OCI-LY7 (cell line): Measurements from ENCODE around the gene DOP1A. TPM values are rescaled to one million over a fixed set of nuclear protein-coding genes. Genes with fewer than 3 reads are reported as not detected.
"Not testable (repeated sequence)": the region's sequence is repeated elsewhere in the genome, so short reads cannot be mapped to it uniquely, and the experiment has no call there.

Experiments
- BruUV-seq: library from RNA; stranded (reverse); fragments of 400-500 nt; replicated peaks from 2 replicates; lab custom pipeline; 2021; lab: Mats Ljungman, UMichigan
- CTCF ChIA-PET: fragments of 300-600 bp; sonication (Branson Sonifier 250); formaldehyde crosslinking; loops from one replicate; lab custom pipeline; 2022; ENCODE audit warnings: antibody characterized with exemption; ENCODE audit not compliant: unreplicated experiment; lab: Charles Lee
- POLR2A ChIA-PET: fragments of 300-600 bp; sonication (Branson Sonifier 250); formaldehyde crosslinking; loops from one replicate; lab custom pipeline; 2022; ENCODE audit warnings: antibody characterized with exemption; lab: Charles Lee
- DNase-seq: peaks from one replicate; pipeline ENCODE4 v3.0.0-alpha.2; 2015; ENCODE audit warnings: low spot score
- H2AFZ ChIP-seq: fragments of 200-600 bp; sonication (generic), shearing (Covaris generic); 2 replicates; pipeline ENCODE4 v1.6.1; 2014; ENCODE audit warnings: mild to moderate bottlenecking, antibody characterized with exemption, low read length, moderate library complexity
- H3K27ac ChIP-seq: fragments of 200-600 bp; sonication (generic); 2 replicates; pipeline ENCODE4 v1.5.1; 2014; ENCODE audit warnings: mixed run types, low read depth, mild to moderate bottlenecking, moderate library complexity, low read length, inconsistent platforms; ENCODE audit not compliant: poor library complexity, severe bottlenecking
- H3K36me3 ChIP-seq: fragments of 200-600 bp; sonication (generic); 2 replicates; pipeline ENCODE4 v1.6.1; 2014; ENCODE audit warnings: mild to moderate bottlenecking, antibody characterized with exemption, low read length, moderate library complexity, mixed read lengths; ENCODE audit not compliant: insufficient read depth
- H3K4me1 ChIP-seq: fragments of 200-600 bp; sonication (generic); 2 replicates; pipeline ENCODE4 v1.5.1; 2014; ENCODE audit warnings: mild to moderate bottlenecking, low read length; ENCODE audit not compliant: insufficient read depth, poor library complexity, severe bottlenecking
- H3K4me2 ChIP-seq: fragments of 200-600 bp; sonication (generic); 2 replicates; pipeline ENCODE4 v1.6.1; 2014; ENCODE audit warnings: mild to moderate bottlenecking, low read length
- H3K4me3 ChIP-seq: fragments of 200-600 bp; sonication (generic); 2 replicates; pipeline ENCODE4 v1.5.1; 2014; ENCODE audit warnings: mild to moderate bottlenecking, low read depth, low read length; ENCODE audit not compliant: poor library complexity, severe bottlenecking
- H3K79me2 ChIP-seq: fragments of 200-600 bp; sonication (generic); 2 replicates; pipeline ENCODE4 v1.6.1; 2016; ENCODE audit warnings: low read depth, mild to moderate bottlenecking, low read length, moderate library complexity, mixed read lengths; ENCODE audit not compliant: insufficient read depth
- H3K9me2 ChIP-seq: fragments of 200-600 bp; sonication (generic); 2 replicates; pipeline ENCODE4 v1.6.1; 2016; ENCODE audit warnings: mild to moderate bottlenecking, low read length, mixed read lengths; ENCODE audit not compliant: insufficient read depth
- H3K9me3 ChIP-seq: fragments of 200-600 bp; sonication (generic); 2 replicates; pipeline ENCODE4 v1.6.1; 2014; ENCODE audit warnings: mild to moderate bottlenecking, mixed run types, low read length, mixed read lengths
- H4K20me1 ChIP-seq: fragments of 200-600 bp; sonication (generic); 2 replicates; pipeline ENCODE4 v1.6.1; 2014; ENCODE audit warnings: mild to moderate bottlenecking, antibody characterized with exemption, low read length, moderate library complexity, mixed read lengths; ENCODE audit not compliant: insufficient read depth
- CTCF ChIP-seq: fragments of 200-600 bp; sonication (generic); conservative IDR thresholded peaks from 2 replicates; pipeline ENCODE4 v1.5.1; 2014; ENCODE audit warnings: mild to moderate bottlenecking, antibody characterized with exemption, low read length, moderate library complexity, mixed read lengths
- EZH2phosphoT487 ChIP-seq: fragments of 200-600 bp; sonication (generic); IDR thresholded peaks from 2 replicates; pipeline ENCODE4 v1.6.1; 2018; ENCODE audit warnings: low read depth, borderline replicate concordance, mild to moderate bottlenecking, mixed run types, antibody characterized with exemption, low read length, moderate library complexity, mixed read lengths
- intact Hi-C: fragments of 100-400 bp; cut with micrococcal nuclease; formaldehyde crosslinking; loops from one replicate; pipeline ENCODE4 v1.10.0; 2022; ENCODE audit not compliant: unreplicated experiment
- total RNA-seq, 2 experiments: library from RNA; depleted of rRNA in 1 of 2; stranded (reverse); fragments of >200 nt in 1 of 2; shearing (Covaris generic) in 1 of 2; gene quantifications; 2 replicates each; pipeline ENCODE4 v1.2.3, GENCODE V29; 2014 to 2022

The DOP1A gene
- total RNA-seq, 2 experiments from 2014 or later, result 25.2 to 25.6 TPM

GRCh38 chr6:83190626-83191025 lies 123.2 kb downstream of the DOP1A start:
- DNase-seq, result no peak
- ChIA-PET CTCF (interaction anchor here (1.1 kb wide), 1 partner anchor 125 kb away, joined by 4 read pairs; the partner anchor contains the start of gene UBE3D), POLR2A (interaction anchor here (0.7 to 2.9 kb wide), 4 partner anchors 12 to 179 kb away, joined by 3 to 8 read pairs (median 6); no protein-coding TSS in a partner anchor)
- Histone ChIP-seq H3K36me3 (peaks cover 42% of the 10 kb centered on the region), H3K9me3 (no peaks in the 10 kb centered on the region), H3K9me2 (no peaks in the 10 kb centered on the region), H2AFZ (no peak overlapping the region), H3K79me2 (peaks cover 6% of the 10 kb centered on the region; the same call in 1 of the 2 replicates), H3K4me1 (peaks cover 11% of the 10 kb centered on the region), H3K27ac (no peak overlapping the region), H3K4me2 (no peak overlapping the region), H3K4me3 (no peak overlapping the region), H4K20me1 (0 out of 2 replicates have a peak, but pooled peaks cover 8% of the 10 kb centered on the region)
- no TSS peak for BruUV-seq
- no peak for TF ChIP-seq EZH2phosphoT487
- TF ChIP-seq CTCF, result no peak
- intact Hi-C loops, result loop anchor here (5.0 to 10.0 kb wide), 2 partner anchors 674 to 943 kb away; partner anchors contain the start of gene IBTK

- CTCF ChIA-PET, H3K79me2 ChIP-seq, H3K9me2 ChIP-seq, H3K27ac ChIP-seq, H3K9me3 ChIP-seq, BruUV-seq, H2AFZ ChIP-seq, H4K20me1 ChIP-seq, DNase-seq: not testable (repeated sequence)
- intact Hi-C loops, result loop anchor here (5.0 to 10.0 kb wide), 2 partner anchors 673 to 945 kb away; partner anchors contain the start of gene IBTK
- H3K4me1 ChIP-seq, result peaks cover 11% of the 10 kb centered on the region
- H3K36me3 ChIP-seq, result peaks cover 32% of the 10 kb centered on the region; the same call in 1 of the 2 replicates
- H3K4me2 ChIP-seq, result peak overlapping the region; percentile 90
- peak overlapping the region; percentile 94 for H3K4me3 ChIP-seq
- POLR2A ChIA-PET, result interaction anchor here (0.7 to 4.9 kb wide), 2 partner anchors 37 to 126 kb away, joined by 15 to 30 read pairs; partner anchors contain the start of genes DOP1A and UBE3D
Observed at GRCh38 chr6:83191974-83192373, 124.5 kb downstream of the DOP1A start.

- H3K79me2 ChIP-seq, result peaks cover 6% of the 10 kb centered on the region; the same call in 1 of the 2 replicates
- ChIA-PET CTCF (no interaction called here), POLR2A (interaction anchor here (4.9 kb wide), 1 partner anchor 126 kb away, joined by 30 read pairs; the partner anchor contains the start of genes DOP1A and UBE3D)
- H3K9me3 ChIP-seq, result no peaks in the 10 kb centered on the region
- H4K20me1 ChIP-seq, result 0 out of 2 replicates have a peak, but pooled peaks cover 8% of the 10 kb centered on the region
- H2AFZ ChIP-seq, result peak overlapping the region; percentile 93
- TF ChIP-seq EZH2phosphoT487 (no peak), CTCF (no peak)
- H3K4me2 ChIP-seq, result peak overlapping the region; percentile 90
- DNase-seq, result no peak
- H3K4me1 ChIP-seq, result peaks cover 11% of the 10 kb centered on the region
- H3K9me2 ChIP-seq, result no peaks in the 10 kb centered on the region
- BruUV-seq, result no TSS peak
- H3K36me3 ChIP-seq, result peaks cover 28% of the 10 kb centered on the region; the same call in 1 of the 2 replicates
- no peak overlapping the region for H3K27ac ChIP-seq
- intact Hi-C loops, result loop anchor here (5.0 to 10.0 kb wide), 2 partner anchors 672 to 945 kb away; partner anchors contain the start of gene IBTK
- peak overlapping the region; percentile 94 for H3K4me3 ChIP-seq
Observed at GRCh38 chr6:83192456-83192855, 125.0 kb downstream of the DOP1A start.
